BLaER1 (cell line): ENCODE data around the gene HOXB9.

Experiments used
- H3K27ac ChIP-seq: shearing (Covaris generic); formaldehyde crosslinking; 2 replicates; pipeline ENCODE4 v1.8.1; 2022
- H3K27me3 ChIP-seq: shearing (Covaris generic); formaldehyde crosslinking; 2 replicates; pipeline ENCODE4 v1.8.1; 2022
- H3K36me3 ChIP-seq: shearing (Covaris generic); formaldehyde crosslinking; 2 replicates; pipeline ENCODE4 v1.8.1; 2022
- H3K4me1 ChIP-seq: shearing (Covaris generic); formaldehyde crosslinking; 2 replicates; pipeline ENCODE4 v1.8.1; 2022
- H3K4me2 ChIP-seq: shearing (Covaris generic); formaldehyde crosslinking; 2 replicates; pipeline ENCODE4 v1.8.1; 2022
- H3K4me3 ChIP-seq: shearing (Covaris generic); formaldehyde crosslinking; 2 replicates; pipeline ENCODE4 v1.8.1; 2022
- H3K9ac ChIP-seq: shearing (Covaris generic); formaldehyde crosslinking; 2 replicates; pipeline ENCODE4 v1.8.1; 2022
- H3K9me3 ChIP-seq: shearing (Covaris generic); formaldehyde crosslinking; 2 replicates; pipeline ENCODE4 v1.8.1; 2022
- H4K20me1 ChIP-seq: shearing (Covaris generic); formaldehyde crosslinking; 2 replicates; pipeline ENCODE4 v1.8.1; 2022
- Cebpa-rat ChIP-seq: shearing (Covaris generic); IDR thresholded peaks from 2 replicates; pipeline ENCODE4 v1.8.1; 2022

HOXB9 gene

GRCh38 chr17:48618256-48618896 is 7.8 kb downstream of the HOXB9 start:
- Histone ChIP-seq H3K36me3 (no peaks in the 10 kb centered on the region), H3K27ac (no peak overlapping the region), H4K20me1 (peaks cover 96% of the 10 kb centered on the region), H3K9ac (no peak overlapping the region), H3K9me3 (no peaks in the 10 kb centered on the region), H3K27me3 (peaks cover 100% of the 10 kb centered on the region), H3K4me2 (no peak overlapping the region), H3K4me3 (no peak overlapping the region), H3K4me1 (no peaks in the 10 kb centered on the region)
- TF ChIP-seq Cebpa-rat: no peak

GRCh38 chr17:48617471-48618255 is 8.5 kb downstream of the HOXB9 start:
- no peak for TF ChIP-seq Cebpa-rat
- H3K4me3 ChIP-seq: no peak overlapping the region
- H3K9me3 ChIP-seq: no peaks in the 10 kb centered on the region
- no peaks in the 10 kb centered on the region for H3K4me1 ChIP-seq
- H3K27me3 ChIP-seq: peaks cover 100% of the 10 kb centered on the region
- H3K9ac ChIP-seq: no peak overlapping the region
- H4K20me1 ChIP-seq: peaks cover 96% of the 10 kb centered on the region
- H3K36me3 ChIP-seq: no peaks in the 10 kb centered on the region
- H3K4me2 ChIP-seq: no peak overlapping the region
- H3K27ac ChIP-seq: no peak overlapping the region

GRCh38 chr17:48616717-48617470 is 9.3 kb downstream of the HOXB9 start:
- Histone ChIP-seq H3K4me1 (no peaks in the 10 kb centered on the region), H3K36me3 (no peaks in the 10 kb centered on the region), H3K4me3 (no peak overlapping the region), H3K27me3 (peaks cover 100% of the 10 kb centered on the region), H4K20me1 (peaks cover 96% of the 10 kb centered on the region), H3K4me2 (no peak overlapping the region), H3K27ac (no peak overlapping the region), H3K9me3 (no peaks in the 10 kb centered on the region), H3K9ac (no peak overlapping the region)
- no peak for TF ChIP-seq Cebpa-rat

GRCh38 chr17:48615963-48616716 is 10.0 kb downstream of the HOXB9 start:
- Histone ChIP-seq H4K20me1 (peaks cover 96% of the 10 kb centered on the region), H3K27me3 (peaks cover 100% of the 10 kb centered on the region), H3K4me3 (no peak overlapping the region), H3K9ac (no peak overlapping the region), H3K27ac (no peak overlapping the region), H3K4me2 (no peak overlapping the region), H3K4me1 (no peaks in the 10 kb centered on the region), H3K36me3 (no peaks in the 10 kb centered on the region), H3K9me3 (no peaks in the 10 kb centered on the region)
- TF ChIP-seq Cebpa-rat: no peak

- Histone ChIP-seq H3K9me3 (peaks cover 6% of the 10 kb centered on the region; the same call in 1 of the 2 replicates), H3K4me2 (no peak within 1 kb of the TSS), H3K36me3 (no peaks in the 10 kb centered on the region), H3K9ac (no peak within 1 kb of the TSS), H3K4me1 (no peaks in the 10 kb centered on the region), H3K27me3 (peaks cover 100% of the 10 kb centered on the region), H4K20me1 (peaks cover 96% of the 10 kb centered on the region), H3K4me3 (no peak within 1 kb of the TSS), H3K27ac (no peak within 1 kb of the TSS)
- no peak for TF ChIP-seq Cebpa-rat
These were observed 10.9 kb downstream of the HOXB9 start, which contains the start of gene HOXB8 for GRCh38 chr17:48615047-48615962. HOXB8 (minus strand) TSS chr17:48615292; CDS start chr17:48614704, 588 bp downstream.

- no peak overlapping the region for H3K9ac ChIP-seq
- H3K4me3 ChIP-seq: no peak overlapping the region
- H4K20me1 ChIP-seq: peaks cover 96% of the 10 kb centered on the region
- no peak overlapping the region for H3K27ac ChIP-seq
- H3K4me1 ChIP-seq: no peaks in the 10 kb centered on the region
- TF ChIP-seq Cebpa-rat: no peak
- no peaks in the 10 kb centered on the region for H3K36me3 ChIP-seq
- H3K4me2 ChIP-seq: no peak overlapping the region
- peaks cover 100% of the 10 kb centered on the region for H3K27me3 ChIP-seq
- H3K9me3 ChIP-seq: peaks cover 8% of the 10 kb centered on the region; the same call in 1 of the 2 replicates
These were observed 12.1 kb downstream of the HOXB9 start for GRCh38 chr17:48613862-48614694.

GRCh38 chr17:48612854-48613691 is 13.1 kb downstream of the HOXB9 start:
- no peak overlapping the region for H3K9ac ChIP-seq

More at GRCh38 chr17:48612854-48613691, 13.1 kb downstream of the HOXB9 start:
- H3K9me3 ChIP-seq: peaks cover 8% of the 10 kb centered on the region; the same call in 1 of the 2 replicates
- H3K4me2 ChIP-seq: no peak overlapping the region
- H3K36me3 ChIP-seq: no peaks in the 10 kb centered on the region
- no peaks in the 10 kb centered on the region for H3K4me1 ChIP-seq
- H4K20me1 ChIP-seq: peaks cover 97% of the 10 kb centered on the region
- H3K27ac ChIP-seq: no peak overlapping the region
- H3K27me3 ChIP-seq: peaks cover 100% of the 10 kb centered on the region
- no peak overlapping the region for H3K4me3 ChIP-seq
- TF ChIP-seq Cebpa-rat: no peak
